Fibroblast of gingiva (primary cell): Measurements from ENCODE around the gene CELF2.

Experiments used
- DNase-seq: peaks from one replicate; pipeline ENCODE4 v3.0.0-alpha.2; 2011; ENCODE audit warnings: low read depth

CELF2 gene

GRCh38 chr10:11276449-11276990 is 258.8 kb downstream of the CELF2 start:
- DNase-seq: no peak

GRCh38 chr10:11279314-11279713 is 261.6 kb downstream of the CELF2 start:
- DNase-seq: no peak

- DNase-seq: no peak
Measured at GRCh38 chr10:11280187-11280932, 262.7 kb downstream of the CELF2 start.

- DNase-seq: no peak
Measured at GRCh38 chr10:11282156-11282555, 264.5 kb downstream of the CELF2 start.

GRCh38 chr10:11282661-11283060 is 265.0 kb downstream of the CELF2 start:
- no peak for DNase-seq

GRCh38 chr10:11284291-11285085 is 266.8 kb downstream of the CELF2 start:
- DNase-seq: no peak

- no peak for DNase-seq
Measured at GRCh38 chr10:11285171-11285570, 267.5 kb downstream of the CELF2 start.

GRCh38 chr10:11286261-11286852 is 268.7 kb downstream of the CELF2 start:
- DNase-seq: no peak

- no peak for DNase-seq
Measured at GRCh38 chr10:11288302-11288701, 270.6 kb downstream of the CELF2 start.

- DNase-seq: no peak
Measured at GRCh38 chr10:11290156-11290890, 272.7 kb downstream of the CELF2 start.

- DNase-seq: no peak
Measured at GRCh38 chr10:11292576-11293302, 275.1 kb downstream of the CELF2 start.

GRCh38 chr10:11293332-11293731 is 275.7 kb downstream of the CELF2 start:
- no peak for DNase-seq

- DNase-seq: no peak
Measured at GRCh38 chr10:11294831-11295450, 277.3 kb downstream of the CELF2 start.

- no peak for DNase-seq
Measured at GRCh38 chr10:11295492-11295891, 277.8 kb downstream of the CELF2 start.

- DNase-seq: no peak
Measured at GRCh38 chr10:11297136-11297535, 279.5 kb downstream of the CELF2 start.

- no peak for DNase-seq
Measured at GRCh38 chr10:11298116-11298515, 280.4 kb downstream of the CELF2 start.

- DNase-seq: no peak
Measured at GRCh38 chr10:11299125-11299524, 281.5 kb downstream of the CELF2 start.

- DNase-seq: no peak
Measured at GRCh38 chr10:11300026-11300425, 282.4 kb downstream of the CELF2 start.

GRCh38 chr10:11300563-11300962 is 282.9 kb downstream of the CELF2 start:
- no peak for DNase-seq

- DNase-seq: no peak
Measured at GRCh38 chr10:11301571-11302111, 284.0 kb downstream of the CELF2 start.

GRCh38 chr10:11302181-11302580 is 284.5 kb downstream of the CELF2 start:
- no peak for DNase-seq
